MM.1S (cell line): Measurements from ENCODE around the gene C10orf90.

Experiments used
- DNase-seq: peaks from one replicate; pipeline ENCODE4 v3.0.0-alpha.2; 2015
- H2AFZ ChIP-seq: fragments of 300-600 bp; sonication (generic); 2 replicates; pipeline ENCODE4 v1.6.0; 2016; ENCODE audit warnings: antibody characterized with exemption, low read length
- H3F3A ChIP-seq: fragments of 300-600 bp; sonication (generic); 2 replicates; pipeline ENCODE4 v1.6.1; 2016; ENCODE audit warnings: mild to moderate bottlenecking, antibody characterized with exemption, low read length, moderate library complexity, mixed read lengths; ENCODE audit not compliant: insufficient read depth
- H3K27ac ChIP-seq: fragments of 300-600 bp; sonication (generic); 2 replicates; pipeline ENCODE4 v1.5.1; 2016; ENCODE audit warnings: mild to moderate bottlenecking, low read length
- H3K27me3 ChIP-seq: fragments of 300-600 bp; sonication (generic); replicated peaks from 2 replicates; pipeline ENCODE4 v1.6.0; 2016; ENCODE audit warnings: low read length; ENCODE audit not compliant: insufficient read depth
- H3K36me3 ChIP-seq: fragments of 300-600 bp; sonication (generic); replicated peaks from 2 replicates; pipeline ENCODE4 v1.6.1; 2016; ENCODE audit warnings: mild to moderate bottlenecking, low read length, mixed read lengths; ENCODE audit not compliant: insufficient read depth
- H3K4me1 ChIP-seq: fragments of 300-600 bp; sonication (generic); 2 replicates; pipeline ENCODE4 v1.6.1; 2016; ENCODE audit warnings: low read length, mixed read lengths
- H3K4me2 ChIP-seq: fragments of 300-600 bp; sonication (generic); 2 replicates; pipeline ENCODE4 v1.6.0; 2016; ENCODE audit warnings: low read depth, low read length
- H3K4me3 ChIP-seq: fragments of 300-600 bp; sonication (generic); 2 replicates; pipeline ENCODE4 v1.5.1; 2016; ENCODE audit warnings: low read length, mixed read lengths
- H3K79me2 ChIP-seq: fragments of 300-600 bp; sonication (generic); 2 replicates; pipeline ENCODE4 v1.6.1; 2016; ENCODE audit warnings: mixed run types, low read length, mixed read lengths
- H3K9ac ChIP-seq: fragments of 300-600 bp; sonication (generic); 2 replicates; pipeline ENCODE4 v1.6.1; 2016; ENCODE audit warnings: low read length, mixed read lengths
- H3K9me2 ChIP-seq: fragments of 300-600 bp; sonication (generic); replicated peaks from 2 replicates; pipeline ENCODE4 v1.6.1; 2016; ENCODE audit warnings: mild to moderate bottlenecking, low read length, mixed read lengths; ENCODE audit not compliant: insufficient read depth
- H3K9me3 ChIP-seq: fragments of 300-600 bp; sonication (generic); replicated peaks from 2 replicates; pipeline ENCODE4 v1.6.1; 2016; ENCODE audit warnings: mild to moderate bottlenecking, low read length, mixed read lengths; ENCODE audit not compliant: insufficient read depth
- H4K20me1 ChIP-seq: fragments of 300-600 bp; sonication (generic); 2 replicates; pipeline ENCODE4 v1.6.1; 2016; ENCODE audit warnings: mild to moderate bottlenecking, low read length, moderate library complexity, mixed read lengths; ENCODE audit not compliant: insufficient read depth
- CTCF ChIP-seq: fragments of 300-600 bp; sonication (generic); IDR thresholded peaks from 2 replicates; pipeline ENCODE4 v1.5.1; 2016; ENCODE audit warnings: antibody characterized with exemption, low read length, mixed read lengths
- EZH2 ChIP-seq: fragments of 300-600 bp; sonication (generic); optimal IDR thresholded peaks from 2 replicates; pipeline ENCODE3; 2017; ENCODE audit warnings: low read depth, mild to moderate bottlenecking, antibody characterized with exemption, low read length, mixed read lengths
- EZH2phosphoT487 ChIP-seq: fragments of 300-600 bp; sonication (generic); IDR thresholded peaks from 2 replicates; pipeline ENCODE4 v1.6.1; 2018; ENCODE audit warnings: antibody characterized with exemption, low read length

The C10orf90 gene

GRCh38 chr10:126525326-126525725 lies 145.2 kb downstream of the C10orf90 start:
- no peaks in the 10 kb centered on the region for H4K20me1 ChIP-seq
- H3K9ac ChIP-seq, result no peak overlapping the region
- no peak overlapping the region for H3K27ac ChIP-seq
- H3K4me1 ChIP-seq, result no peaks in the 10 kb centered on the region
- DNase-seq, result no peak
- H3K4me2 ChIP-seq, result no peak overlapping the region
- H2AFZ ChIP-seq, result no peak overlapping the region
- no peak for TF ChIP-seq EZH2
- no peak for TF ChIP-seq CTCF
- no peak for TF ChIP-seq EZH2phosphoT487
- H3K27me3 ChIP-seq, result no peaks in the 10 kb centered on the region
- no peaks in the 10 kb centered on the region for H3K9me2 ChIP-seq
- no peaks in the 10 kb centered on the region for H3F3A ChIP-seq
- H3K4me3 ChIP-seq, result no peak overlapping the region
- no peaks in the 10 kb centered on the region for H3K79me2 ChIP-seq
- H3K36me3 ChIP-seq, result no peaks in the 10 kb centered on the region
- no peaks in the 10 kb centered on the region for H3K9me3 ChIP-seq

GRCh38 chr10:126524526-126524925 lies 146.0 kb downstream of the C10orf90 start:
- H3K9me3 ChIP-seq, result no peaks in the 10 kb centered on the region
- H3K27me3 ChIP-seq, result no peaks in the 10 kb centered on the region
- H3K79me2 ChIP-seq, result no peaks in the 10 kb centered on the region
- no peak overlapping the region for H2AFZ ChIP-seq
- no peaks in the 10 kb centered on the region for H3K9me2 ChIP-seq
- H3K9ac ChIP-seq, result no peak overlapping the region
- H3K4me1 ChIP-seq, result no peaks in the 10 kb centered on the region
- H3K4me3 ChIP-seq, result no peak overlapping the region
- no peak for DNase-seq
- no peaks in the 10 kb centered on the region for H3F3A ChIP-seq
- TF ChIP-seq EZH2phosphoT487 (no peak), CTCF (no peak), EZH2 (no peak)
- H3K27ac ChIP-seq, result no peak overlapping the region
- H4K20me1 ChIP-seq, result no peaks in the 10 kb centered on the region
- no peak overlapping the region for H3K4me2 ChIP-seq
- H3K36me3 ChIP-seq, result no peaks in the 10 kb centered on the region

- H3K9ac ChIP-seq, result no peak overlapping the region
- H3K9me2 ChIP-seq, result no peaks in the 10 kb centered on the region
- TF ChIP-seq EZH2 (no peak), EZH2phosphoT487 (no peak), CTCF (no peak)
Measured at GRCh38 chr10:126523071-126523470, 147.4 kb downstream of the C10orf90 start.

More at GRCh38 chr10:126523071-126523470, 147.4 kb downstream of the C10orf90 start:
- H3K27ac ChIP-seq, result no peak overlapping the region
- H3K4me1 ChIP-seq, result no peaks in the 10 kb centered on the region
- H3K9me3 ChIP-seq, result no peaks in the 10 kb centered on the region
- no peaks in the 10 kb centered on the region for H3K36me3 ChIP-seq
- H3K4me3 ChIP-seq, result no peak overlapping the region
- no peaks in the 10 kb centered on the region for H4K20me1 ChIP-seq
- H3K27me3 ChIP-seq, result no peaks in the 10 kb centered on the region
- H3K4me2 ChIP-seq, result no peak overlapping the region
- DNase-seq, result no peak
- no peaks in the 10 kb centered on the region for H3F3A ChIP-seq
- no peaks in the 10 kb centered on the region for H3K79me2 ChIP-seq
- H2AFZ ChIP-seq, result no peak overlapping the region
